Endothelial cell of umbilical vein (primary cell): Measurements from ENCODE around the gene PIF1. TPM values are rescaled to one million over a fixed set of nuclear protein-coding genes. Genes with fewer than 3 reads are reported as not detected.

ENCODE experiments used
- BruUV-seq: library from RNA; stranded (reverse); fragments of 400-500 nt; replicated peaks from 2 replicates; lab custom pipeline; 2021; lab: Mats Ljungman, UMichigan
- CTCF ChIA-PET: fragments of 300-600, 350-600 bp; sonication (Branson Sonifier 250); formaldehyde crosslinking; loops from one replicate; lab custom pipeline; 2021; ENCODE audit warnings: antibody characterized with exemption, inconsistent platforms; lab: Charles Lee
- POLR2A ChIA-PET: fragments of 300-600, 350-600 bp; sonication (Branson Sonifier 250); formaldehyde crosslinking; loops from one replicate; lab custom pipeline; 2021; ENCODE audit warnings: antibody characterized with exemption, inconsistent platforms; lab: Charles Lee
- DNase-seq: peaks from one replicate; pipeline ENCODE4 v3.0.0-alpha.2; 2011; ENCODE audit warnings: low read depth, low spot score
- FAIRE-seq: peaks from 2 replicates; lab custom pipeline; 2011; peaks lifted over from hg19 to GRCh38; lab: Jason Lieb, UNC
- H2AFZ ChIP-seq: 2 replicates; pipeline ENCODE4 v1.6.0; 2012; ENCODE audit warnings: low read depth, low read length, control low read depth, inconsistent platforms
- H3K27ac ChIP-seq: 2 replicates; pipeline ENCODE4 v1.5.1; 2011; ENCODE audit warnings: low read depth, mild to moderate bottlenecking, control low read depth, low read length, moderate library complexity; ENCODE audit not compliant: insufficient read depth
- H3K27me3 ChIP-seq, 2 experiments: 2 replicates each; pipeline versions ENCODE4 v1.6.0 to v1.6.1; 2011; ENCODE audit warnings: low read length in 2 of 2, mixed read lengths in 1 of 2; ENCODE audit not compliant: control insufficient read depth in 2 of 2, insufficient read depth in 2 of 2
- H3K36me3 ChIP-seq, 2 experiments: 2 replicates in 1 of 2; 3 replicates in 1 of 2; pipeline ENCODE4 v1.5.1; 2011; ENCODE audit warnings: low read length in 2 of 2, mild to moderate bottlenecking in 1 of 2, moderate library complexity in 1 of 2; ENCODE audit not compliant: control insufficient read depth in 2 of 2, insufficient read depth in 2 of 2; ENCODE audit errors: extremely low read depth in 1 of 2
- H3K4me1 ChIP-seq: 3 replicates; pipeline ENCODE4 v1.5.1; 2011; ENCODE audit warnings: mild to moderate bottlenecking, low read length; ENCODE audit not compliant: control insufficient read depth, insufficient read depth; ENCODE audit errors: extremely low read depth
- H3K4me2 ChIP-seq: 2 replicates; pipeline ENCODE4 v1.6.1; 2011; ENCODE audit warnings: low read length, control low read depth, mixed read lengths; ENCODE audit not compliant: insufficient read depth
- H3K4me3 ChIP-seq, 3 experiments: fragments of 200-600 bp in 1 of 3; sonication (generic), shearing (Covaris generic) in 1 of 3; replicated peaks in 1 of 3; 2 replicates each; pipeline ENCODE4 v1.5.1; 2011 to 2016; ENCODE audit warnings: control low read depth in 3 of 3, low read length in 3 of 3, mild to moderate bottlenecking in 2 of 3, inconsistent platforms in 1 of 3, low read depth in 1 of 3, moderate library complexity in 1 of 3; ENCODE audit not compliant: insufficient read depth in 1 of 3
- H3K79me2 ChIP-seq: 2 replicates; pipeline ENCODE4 v1.6.0; 2012; ENCODE audit warnings: low read length, inconsistent platforms; ENCODE audit not compliant: control insufficient read depth, insufficient read depth
- H3K9ac ChIP-seq: replicated peaks from 2 replicates; pipeline ENCODE3; 2011; ENCODE audit warnings: low read length, control low read depth; ENCODE audit not compliant: insufficient read depth; ENCODE audit errors: extremely low read depth
- H3K9me1 ChIP-seq: replicated peaks from 3 replicates; pipeline ENCODE4 v1.6.0; 2011; ENCODE audit warnings: mild to moderate bottlenecking, low read length; ENCODE audit not compliant: control insufficient read depth, insufficient read depth; ENCODE audit errors: extremely low read depth
- H3K9me3 ChIP-seq: replicated peaks from 2 replicates; pipeline ENCODE4 v1.5.1; 2012; ENCODE audit warnings: low read length, inconsistent platforms; ENCODE audit not compliant: control insufficient read depth, insufficient read depth
- H4K20me1 ChIP-seq: replicated peaks from 2 replicates; pipeline ENCODE3; 2011; ENCODE audit warnings: mild to moderate bottlenecking, low read length; ENCODE audit not compliant: control insufficient read depth, insufficient read depth; ENCODE audit errors: extremely low read depth
- EZH2 ChIP-seq: IDR thresholded peaks from 2 replicates; pipeline ENCODE4 v1.6.1; 2012; ENCODE audit warnings: borderline replicate concordance, low read depth, mild to moderate bottlenecking, moderate library complexity, low read length, inconsistent platforms; ENCODE audit not compliant: severe bottlenecking
- FOS ChIP-seq: IDR thresholded peaks from 2 replicates; pipeline ENCODE4 v1.6.1; 2011; ENCODE audit warnings: mild to moderate bottlenecking, low read length, moderate library complexity, borderline replicate concordance; ENCODE audit not compliant: insufficient read depth
- GATA2 ChIP-seq: IDR thresholded peaks from 2 replicates; pipeline ENCODE4 v1.7.0; 2011; ENCODE audit warnings: low read depth, mild to moderate bottlenecking, moderate library complexity, mixed read lengths, low read length; ENCODE audit not compliant: insufficient read length, insufficient read depth
- JUN ChIP-seq: IDR thresholded peaks from 2 replicates; pipeline ENCODE4 v1.6.1; 2011; ENCODE audit warnings: borderline replicate concordance, low read depth; ENCODE audit not compliant: insufficient read length, insufficient read depth
- MAX ChIP-seq: IDR thresholded peaks from 2 replicates; pipeline ENCODE4 v1.6.1; 2011; ENCODE audit not compliant: insufficient read depth, insufficient read length
- MYC ChIP-seq: IDR thresholded peaks from one replicate; pipeline ENCODE4 v1.6.1; 2011; ENCODE audit warnings: mild to moderate bottlenecking, low read depth, low read length
- POLR2A ChIP-seq: IDR thresholded peaks from 2 replicates; pipeline ENCODE4 v1.6.1; 2012; ENCODE audit warnings: low read depth, mild to moderate bottlenecking, control low read depth, low read length
- POLR2AphosphoS5 ChIP-seq: IDR thresholded peaks from 2 replicates; pipeline ENCODE4 v1.6.1; 2012; ENCODE audit warnings: low read depth, mild to moderate bottlenecking, control low read depth, low read length, moderate library complexity; ENCODE audit not compliant: insufficient read depth
- dilution Hi-C: fragments of 300-500 bp; cut with MboI; formaldehyde crosslinking; loops from one replicate; pipeline ENCODE4 v1.15.0; 2019; ENCODE audit warnings: low sequenced_read_pairs; ENCODE audit not compliant: extremely low pct_ligation_motif_present
- intact Hi-C: fragments of 100-400 bp; cut with micrococcal nuclease; formaldehyde crosslinking; loops from one replicate; pipeline ENCODE4 v1.10.0; 2022
- polyA plus RNA-seq, 4 experiments: library from polyadenylated mRNA; depleted of rRNA in 3 of 4; stranded (reverse) in 3 of 4; unstranded in 1 of 4; fragments of >200 nt; gene quantifications; 2 replicates each; pipeline versions ENCODE4 v1.2.1 to v1.2.3, GENCODE V29; 2011 to 2012; ENCODE audit warnings: missing spikeins in 1 of 4
- total RNA-seq: library from RNA; stranded (reverse); gene quantifications from 2 replicates; pipeline ENCODE4 v1.2.3, GENCODE V29; 2021

PIF1 gene
- total and polyA plus RNA-seq, 2 donors (not counting 3 experiments of a cell fraction or from before 2014, with no cell fraction given): 18.6 to 52.7 TPM

GRCh38 chr15:64792282-64792681 lies 33.2 kb downstream of the PIF1 start:
- FAIRE-seq (no peak), DNase-seq (no peak)
- no TSS peak for BruUV-seq
- ChIA-PET CTCF (no interaction called here), POLR2A (interaction anchor here (0.7 kb wide), 1 partner anchor 108 kb away, joined by 4 read pairs; no protein-coding TSS in a partner anchor)
- Histone ChIP-seq H3K4me2 (no peak overlapping the region), H3K79me2 (no peaks in the 10 kb centered on the region), H3K4me1 (no peaks in the 10 kb centered on the region), H3K27me3 (no peaks in the 10 kb centered on the region), H3K4me3 (no peak overlapping the region), H3K9me1 (no peaks in the 10 kb centered on the region), H3K9ac (no peak overlapping the region), H3K36me3 (no peaks in the 10 kb centered on the region), H4K20me1 (no peaks in the 10 kb centered on the region), H2AFZ (no peak overlapping the region), H3K27ac (no peak overlapping the region), H3K9me3 (no peaks in the 10 kb centered on the region)
- dilution Hi-C loops: no loop called here
- intact Hi-C loops: no loop called here
- TF ChIP-seq JUN: no peak
- TF ChIP-seq FOS: no peak
- no peak for TF ChIP-seq POLR2AphosphoS5
- no peak for TF ChIP-seq GATA2
- no peak for TF ChIP-seq MYC
- no peak for TF ChIP-seq POLR2A
- TF ChIP-seq EZH2: no peak

- Histone ChIP-seq H3K27ac (no peak overlapping the region), H3K79me2 (no peaks in the 10 kb centered on the region), H3K4me1 (no peaks in the 10 kb centered on the region), H3K9ac (no peak overlapping the region), H4K20me1 (no peaks in the 10 kb centered on the region), H3K27me3 (no peaks in the 10 kb centered on the region), H3K4me3 (no peak overlapping the region), H3K36me3 (no peaks in the 10 kb centered on the region), H3K9me1 (no peaks in the 10 kb centered on the region), H3K9me3 (no peaks in the 10 kb centered on the region), H2AFZ (no peak overlapping the region), H3K4me2 (no peak overlapping the region)
- DNase-seq: no peak
- dilution Hi-C loops (no loop called here), intact Hi-C loops (no loop called here)
- ChIA-PET POLR2A (interaction anchor here (0.7 kb wide), 1 partner anchor 107 kb away, joined by 4 read pairs; no protein-coding TSS in a partner anchor), CTCF (interaction anchor here (0.6 kb wide), 1 partner anchor 57 kb away, joined by 3 read pairs; no protein-coding TSS in a partner anchor)
- no TSS peak for BruUV-seq
- no peak for FAIRE-seq
- TF ChIP-seq POLR2A (no peak), EZH2 (no peak), MYC (no peak), MAX (no peak), GATA2 (no peak), JUN (no peak), FOS (no peak), POLR2AphosphoS5 (no peak)
These were observed 34.0 kb downstream of the PIF1 start for GRCh38 chr15:64791401-64791800.
